OCI-LY7 (cell line): ENCODE data around the gene SRSF9.

Experiments used
- CTCF ChIP-seq: fragments of 200-600 bp; sonication (generic); conservative IDR thresholded peaks from 2 replicates; pipeline ENCODE4 v1.5.1; 2014; ENCODE audit warnings: mild to moderate bottlenecking, antibody characterized with exemption, low read length, moderate library complexity, mixed read lengths
- EZH2phosphoT487 ChIP-seq: fragments of 200-600 bp; sonication (generic); IDR thresholded peaks from 2 replicates; pipeline ENCODE4 v1.6.1; 2018; ENCODE audit warnings: low read depth, borderline replicate concordance, mild to moderate bottlenecking, mixed run types, antibody characterized with exemption, low read length, moderate library complexity, mixed read lengths

GRCh38 chr12:120469450-120470149 lies at the start of gene SRSF9:
- peak; percentile 84 for TF ChIP-seq CTCF
- TF ChIP-seq EZH2phosphoT487: no peak
